Sigmoid colon (tissue), 7 donors: ENCODE results near the gene SOWAHA. TPM values are rescaled to one million over a fixed set of nuclear protein-coding genes. Genes with fewer than 3 reads are reported as not detected.
A peak's percentile ranks its signal among the peaks of the same experiment; 100 is the strongest.

Experiments used
- DNase-seq: peaks from one replicate; pipeline ENCODE4 v3.0.0-alpha.2; 2019
- H3K27ac ChIP-seq, 4 donors: fragments of 200-600 bp; sonication (generic); one replicate each; pipeline ENCODE4 v1.5.1; 2016 to 2019; ENCODE audit warnings: mild to moderate bottlenecking in 1 of 4
- H3K27me3 ChIP-seq, 3 donors: fragments of 200-600 bp; sonication (generic); one replicate each; pipeline ENCODE4 v1.5.1; 2019; ENCODE audit warnings: mild to moderate bottlenecking in 1 of 3
- H3K36me3 ChIP-seq, 4 donors: fragments of 200-600 bp; sonication (generic); one replicate each; pipeline ENCODE4 v1.5.1; 2016 to 2019
- H3K4me1 ChIP-seq, 4 donors: fragments of 200-600 bp; sonication (generic); one replicate each; pipeline ENCODE4 v1.5.1; 2017 to 2019
- H3K4me3 ChIP-seq, 4 donors: fragments of 200-600 bp; sonication (generic); one replicate each; pipeline ENCODE4 v1.5.1; 2017 to 2019; ENCODE audit warnings: mild to moderate bottlenecking in 2 of 4, moderate library complexity in 1 of 4
- H3K9me3 ChIP-seq, 4 donors: fragments of 200-600 bp in 3 of 4; sonication (generic) in 3 of 4; one replicate each; pipeline versions ENCODE4 v1.5.1 to v1.6.1; 2013 to 2019
- EP300 ChIP-seq, 4 donors: sonication (generic); formaldehyde crosslinking; IDR thresholded peaks; one replicate each; pipeline ENCODE4 v1.6.1; 2017; ENCODE audit warnings: antibody characterized with exemption in 4 of 4
- POLR2A ChIP-seq, 2 donors: fragments of 450-650 bp; IDR thresholded peaks; one replicate each; pipeline ENCODE4 v1.6.1; 2016; ENCODE audit warnings: antibody characterized with exemption in 2 of 2, mild to moderate bottlenecking in 2 of 2, moderate library complexity in 2 of 2
- POLR2AphosphoS5 ChIP-seq, 4 donors: sonication (generic); formaldehyde crosslinking; IDR thresholded peaks; one replicate each; pipeline ENCODE4 v1.6.1; 2017; ENCODE audit warnings: antibody characterized with exemption in 4 of 4
- WGBS, 2 donors: extraction: QIAGEN DNeasy Blood & Tissue Kit; methylation state at CpG; one replicate each; pipeline ENCODE4 v1.1.7; 2013; 5-methylcytosine and 5-hydroxymethylcytosine counted together
- intact Hi-C: fragments of 100-400 bp; cut with DNase I; formaldehyde crosslinking; loops from one replicate; pipeline ENCODE4 v1.15.1; 2023
- polyA plus RNA-seq, 3 donors: library from polyadenylated mRNA; stranded (reverse); fragments of 200-250 nt; gene quantifications; one replicate each; pipeline ENCODE4 v1.2.3, GENCODE V29; 2013
- total RNA-seq, 4 donors: library from RNA; depleted of rRNA; stranded (reverse); fragments of >200 nt; gene quantifications; one replicate each; pipeline ENCODE4 v1.1.0, GENCODE V29; 2016
- TF ChIP-seq, protein P1 (sequence below), 4 experiments: fragments of 450-650 bp in 3 of 4; fragments of 200-600 bp in 1 of 4; IDR thresholded peaks; one replicate each; pipeline ENCODE4 v1.5.1; 2016 to 2019; ENCODE audit warnings: antibody characterized with exemption in 4 of 4, mild to moderate bottlenecking in 3 of 4, moderate library complexity in 2 of 4
- donor health status: healthy with polysubstance abuse.
- donor health status: Bipolar disorder and iron deficiency.
- donor health status: healthy.

SOWAHA gene
- total and polyA plus RNA-seq, 7 donors: 0.16 to 33.8 (median 8.0) TPM; not detected in 2

DNA sequence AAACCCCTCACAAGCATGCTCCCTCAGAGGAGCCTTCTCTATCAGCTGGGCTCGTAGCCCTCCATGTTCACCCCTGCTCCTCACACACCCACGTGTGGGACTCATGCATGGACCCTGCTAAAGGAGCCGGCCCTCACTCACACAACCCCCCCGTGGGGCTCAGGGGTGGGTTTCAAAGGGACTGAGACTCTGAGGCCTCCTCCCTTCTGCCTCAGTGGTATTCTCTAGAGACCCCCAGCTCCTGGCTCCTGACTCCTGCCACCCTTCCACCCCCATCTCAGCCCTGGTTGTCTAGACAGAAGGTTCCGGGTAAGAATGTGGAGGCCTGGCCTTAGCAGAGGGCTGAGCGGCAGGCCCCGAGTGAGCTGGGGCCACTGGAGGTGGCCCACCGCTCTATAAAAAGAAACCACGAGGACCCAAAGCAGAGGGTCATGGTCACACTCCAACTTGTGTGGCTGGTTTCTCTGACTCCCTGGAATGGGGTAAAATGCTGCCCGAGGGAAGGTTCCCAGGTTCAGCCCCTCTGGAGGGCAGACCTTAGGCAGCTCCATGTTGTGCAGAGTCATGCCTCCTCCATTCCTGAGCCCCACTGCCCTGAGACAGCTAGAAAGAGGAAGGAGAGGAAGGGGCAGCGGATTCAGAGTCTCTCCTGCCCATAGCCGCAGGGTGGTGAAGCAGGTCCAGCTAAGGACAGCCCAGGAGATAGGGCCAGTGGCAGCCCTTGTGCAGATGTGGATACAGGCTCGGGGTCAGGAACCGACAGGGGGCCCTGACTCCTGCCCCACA, 46.9 kb upstream of the SOWAHA start:
- Histone ChIP-seq H3K9me3 (no peaks in the 10 kb centered on the region), H3K4me3 (no peak overlapping the region), H3K36me3 (peaks cover 6 to 40% (median 21%) of the 10 kb centered on the region in 4 donors), H3K4me1 (peaks cover 0 to 24% (median 16%) of the 10 kb centered on the region in 4 donors), H3K27ac (no peak overlapping the region), H3K27me3 (no peaks in the 10 kb centered on the region)
- 91 to 92% methylated on average over 14 of the region's 14 CpGs for WGBS, 2 donors
- no peak for DNase-seq
- TF ChIP-seq, protein P1, sequence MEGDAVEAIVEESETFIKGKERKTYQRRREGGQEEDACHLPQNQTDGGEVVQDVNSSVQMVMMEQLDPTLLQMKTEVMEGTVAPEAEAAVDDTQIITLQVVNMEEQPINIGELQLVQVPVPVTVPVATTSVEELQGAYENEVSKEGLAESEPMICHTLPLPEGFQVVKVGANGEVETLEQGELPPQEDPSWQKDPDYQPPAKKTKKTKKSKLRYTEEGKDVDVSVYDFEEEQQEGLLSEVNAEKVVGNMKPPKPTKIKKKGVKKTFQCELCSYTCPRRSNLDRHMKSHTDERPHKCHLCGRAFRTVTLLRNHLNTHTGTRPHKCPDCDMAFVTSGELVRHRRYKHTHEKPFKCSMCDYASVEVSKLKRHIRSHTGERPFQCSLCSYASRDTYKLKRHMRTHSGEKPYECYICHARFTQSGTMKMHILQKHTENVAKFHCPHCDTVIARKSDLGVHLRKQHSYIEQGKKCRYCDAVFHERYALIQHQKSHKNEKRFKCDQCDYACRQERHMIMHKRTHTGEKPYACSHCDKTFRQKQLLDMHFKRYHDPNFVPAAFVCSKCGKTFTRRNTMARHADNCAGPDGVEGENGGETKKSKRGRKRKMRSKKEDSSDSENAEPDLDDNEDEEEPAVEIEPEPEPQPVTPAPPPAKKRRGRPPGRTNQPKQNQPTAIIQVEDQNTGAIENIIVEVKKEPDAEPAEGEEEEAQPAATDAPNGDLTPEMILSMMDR (IDR thresholded peaks at IDR 0.05): no peak
- TF ChIP-seq POLR2A (IDR thresholded peaks at IDR 0.05) (no peak), EP300 (IDR thresholded peaks at IDR 0.05) (no peak), POLR2AphosphoS5 (IDR thresholded peaks at IDR 0.05) (no peak)
- intact Hi-C loops: no loop called here

DNA sequence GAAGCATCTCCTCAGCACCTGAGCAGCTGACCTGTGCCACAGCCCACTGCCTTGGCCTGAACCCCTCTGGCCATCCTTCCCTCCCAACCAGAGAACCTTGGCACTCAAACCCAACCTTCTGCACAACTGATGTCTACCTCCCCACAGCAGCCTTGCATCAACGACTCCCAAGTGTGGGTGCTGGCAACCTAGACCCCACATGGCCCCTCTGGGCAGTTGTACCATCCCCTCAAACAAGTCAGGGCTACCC, 46.4 kb upstream of the SOWAHA start:
- Histone ChIP-seq H3K36me3 (peaks cover 6 to 35% (median 18%) of the 10 kb centered on the region in 4 donors), H3K4me3 (no peak overlapping the region), H3K9me3 (no peaks in the 10 kb centered on the region), H3K4me1 (peaks cover 0 to 29% (median 19%) of the 10 kb centered on the region in 4 donors), H3K27ac (no peak overlapping the region), H3K27me3 (no peaks in the 10 kb centered on the region)
- DNase-seq: no peak
- intact Hi-C loops: no loop called here
- TF ChIP-seq POLR2A (IDR thresholded peaks at IDR 0.05) (no peak), POLR2AphosphoS5 (IDR thresholded peaks at IDR 0.05) (no peak), EP300 (IDR thresholded peaks at IDR 0.05) (no peak)
- TF ChIP-seq, protein P1 (IDR thresholded peaks at IDR 0.05): no peak
- 94 to 95% methylated on average over 1 of the region's 1 CpG for WGBS, 2 donors

DNA sequence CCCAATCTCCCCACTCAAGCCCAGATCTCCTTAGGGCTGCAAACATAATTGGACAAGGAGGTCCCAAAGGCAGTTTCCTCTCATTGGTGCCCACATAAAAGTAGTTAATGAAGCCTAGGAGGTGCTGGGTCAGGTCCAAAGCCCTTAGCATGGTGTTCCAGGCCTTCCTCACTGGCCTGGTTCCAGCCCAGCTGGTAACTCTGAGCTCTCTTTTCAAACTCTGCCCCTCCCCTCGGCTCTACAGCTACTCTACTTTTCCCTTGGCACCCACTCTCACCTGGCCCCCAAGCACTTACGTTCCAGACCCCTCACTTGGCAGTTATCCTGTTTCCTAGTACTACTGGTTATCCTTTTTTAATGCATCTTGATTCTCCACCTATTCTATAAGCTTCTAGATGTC, 46.0 kb upstream of the SOWAHA start:
- no peaks in the 10 kb centered on the region for H3K27me3 ChIP-seq
- H3K9me3 ChIP-seq: no peaks in the 10 kb centered on the region
- TF ChIP-seq POLR2AphosphoS5 (IDR thresholded peaks at IDR 0.05) (no peak), POLR2A (IDR thresholded peaks at IDR 0.05) (no peak)
- TF ChIP-seq, protein P1 (IDR thresholded peaks at IDR 0.05): no peak
- H3K36me3 ChIP-seq: peaks cover 6 to 31% (median 18%) of the 10 kb centered on the region in 4 donors
- peak overlapping the region in 1 of 4 donors; percentile 8 for H3K27ac ChIP-seq
- peaks cover 0 to 33% (median 21%) of the 10 kb centered on the region in 4 donors for H3K4me1 ChIP-seq
- DNase-seq: no peak
- intact Hi-C loops: no loop called here
- WGBS, 2 donors: 63 to 79% methylated on average over 2 of the region's 2 CpGs
- no peak overlapping the region for H3K4me3 ChIP-seq

DNA sequence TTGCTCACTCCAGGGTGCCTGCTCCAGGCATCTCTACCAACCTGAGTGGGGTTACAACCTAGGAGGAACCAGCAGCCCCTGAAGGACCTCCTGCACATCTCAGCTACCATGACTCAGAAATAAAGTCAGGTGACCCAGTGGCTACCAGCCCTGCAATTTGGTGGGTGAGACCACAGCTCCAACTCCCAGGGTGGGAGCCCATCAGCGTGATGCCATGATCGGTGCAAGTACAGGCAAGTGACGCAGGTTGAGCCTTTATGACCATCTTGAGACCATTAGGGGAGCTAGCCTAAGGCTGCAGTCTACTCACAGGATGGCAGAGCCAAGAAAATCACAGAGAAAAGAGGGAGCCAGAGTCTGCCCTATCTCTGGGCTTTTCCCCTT, 44.6 kb upstream of the SOWAHA start:
- Histone ChIP-seq H3K27me3 (no peaks in the 10 kb centered on the region), H3K27ac (no peak overlapping the region), H3K9me3 (no peaks in the 10 kb centered on the region), H3K36me3 (peaks cover 6 to 18% (median 11%) of the 10 kb centered on the region in 4 donors), H3K4me3 (no peak overlapping the region), H3K4me1 (peaks cover 0 to 44% (median 26%) of the 10 kb centered on the region in 4 donors)
- TF ChIP-seq POLR2A (IDR thresholded peaks at IDR 0.05) (no peak), EP300 (IDR thresholded peaks at IDR 0.05) (no peak), POLR2AphosphoS5 (IDR thresholded peaks at IDR 0.05) (no peak)
- TF ChIP-seq, protein P1 (IDR thresholded peaks at IDR 0.05): no peak
- no peak for DNase-seq
- 97 to 98% methylated on average over 3 of the region's 3 CpGs for WGBS, 2 donors
- intact Hi-C loops: no loop called here
